ENCODE results near the gene C16orf54.

- no peak for TF ChIP-seq CTCF (conservative IDR thresholded peaks at IDR 0.05)
- no peak for TF ChIP-seq EZH2 (IDR thresholded peaks at IDR 0.05; ENCODE audit: low read depth)
Measured at GRCh38 chr16:29734786-29735185, 11.0 kb downstream of the C16orf54 start.

Data from PC-9 (cell line).